Fibroblast of pulmonary artery (primary cell): Measurements from ENCODE around the gene KLHL3.

Experiments
- DNase-seq: peaks from one replicate; pipeline ENCODE4 v3.0.0-alpha.2; 2010; ENCODE audit warnings: low read depth
- H3K4me3 ChIP-seq: replicated peaks from 2 replicates; pipeline ENCODE4 v1.5.1; 2011; ENCODE audit warnings: low read depth, mild to moderate bottlenecking, control low read depth, low read length, moderate library complexity
- TF ChIP-seq, protein P1 (sequence below): IDR thresholded peaks from 2 replicates; pipeline ENCODE4 v1.5.1; 2011; ENCODE audit warnings: mild to moderate bottlenecking, control low read depth, low read length, inconsistent platforms; ENCODE audit errors: missing control alignments

KLHL3 gene

DNA sequence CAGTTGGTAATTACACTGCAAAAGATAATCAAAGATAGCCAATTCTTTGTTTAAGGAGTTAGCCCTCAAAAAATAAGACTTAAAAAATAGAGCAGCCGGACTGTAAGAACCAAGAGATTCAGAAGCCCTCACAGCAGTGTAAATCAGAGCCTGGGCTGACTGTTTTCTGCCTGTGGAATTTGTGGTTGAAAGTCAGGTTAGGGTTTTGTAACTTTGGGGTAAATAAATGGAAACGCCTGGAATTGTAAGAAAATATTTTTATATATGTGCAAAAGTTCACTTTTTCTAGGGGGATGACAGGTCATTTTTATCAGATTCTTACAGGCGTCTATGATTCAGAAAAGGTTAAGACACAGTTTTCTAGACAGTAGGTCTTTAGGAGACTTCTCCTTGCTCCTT is 35.6 kb downstream of the KLHL3 start:
- TF ChIP-seq, protein P1, sequence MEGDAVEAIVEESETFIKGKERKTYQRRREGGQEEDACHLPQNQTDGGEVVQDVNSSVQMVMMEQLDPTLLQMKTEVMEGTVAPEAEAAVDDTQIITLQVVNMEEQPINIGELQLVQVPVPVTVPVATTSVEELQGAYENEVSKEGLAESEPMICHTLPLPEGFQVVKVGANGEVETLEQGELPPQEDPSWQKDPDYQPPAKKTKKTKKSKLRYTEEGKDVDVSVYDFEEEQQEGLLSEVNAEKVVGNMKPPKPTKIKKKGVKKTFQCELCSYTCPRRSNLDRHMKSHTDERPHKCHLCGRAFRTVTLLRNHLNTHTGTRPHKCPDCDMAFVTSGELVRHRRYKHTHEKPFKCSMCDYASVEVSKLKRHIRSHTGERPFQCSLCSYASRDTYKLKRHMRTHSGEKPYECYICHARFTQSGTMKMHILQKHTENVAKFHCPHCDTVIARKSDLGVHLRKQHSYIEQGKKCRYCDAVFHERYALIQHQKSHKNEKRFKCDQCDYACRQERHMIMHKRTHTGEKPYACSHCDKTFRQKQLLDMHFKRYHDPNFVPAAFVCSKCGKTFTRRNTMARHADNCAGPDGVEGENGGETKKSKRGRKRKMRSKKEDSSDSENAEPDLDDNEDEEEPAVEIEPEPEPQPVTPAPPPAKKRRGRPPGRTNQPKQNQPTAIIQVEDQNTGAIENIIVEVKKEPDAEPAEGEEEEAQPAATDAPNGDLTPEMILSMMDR, result no peak
- DNase-seq, result no peak
- H3K4me3 ChIP-seq, result no peak overlapping the region

DNA sequence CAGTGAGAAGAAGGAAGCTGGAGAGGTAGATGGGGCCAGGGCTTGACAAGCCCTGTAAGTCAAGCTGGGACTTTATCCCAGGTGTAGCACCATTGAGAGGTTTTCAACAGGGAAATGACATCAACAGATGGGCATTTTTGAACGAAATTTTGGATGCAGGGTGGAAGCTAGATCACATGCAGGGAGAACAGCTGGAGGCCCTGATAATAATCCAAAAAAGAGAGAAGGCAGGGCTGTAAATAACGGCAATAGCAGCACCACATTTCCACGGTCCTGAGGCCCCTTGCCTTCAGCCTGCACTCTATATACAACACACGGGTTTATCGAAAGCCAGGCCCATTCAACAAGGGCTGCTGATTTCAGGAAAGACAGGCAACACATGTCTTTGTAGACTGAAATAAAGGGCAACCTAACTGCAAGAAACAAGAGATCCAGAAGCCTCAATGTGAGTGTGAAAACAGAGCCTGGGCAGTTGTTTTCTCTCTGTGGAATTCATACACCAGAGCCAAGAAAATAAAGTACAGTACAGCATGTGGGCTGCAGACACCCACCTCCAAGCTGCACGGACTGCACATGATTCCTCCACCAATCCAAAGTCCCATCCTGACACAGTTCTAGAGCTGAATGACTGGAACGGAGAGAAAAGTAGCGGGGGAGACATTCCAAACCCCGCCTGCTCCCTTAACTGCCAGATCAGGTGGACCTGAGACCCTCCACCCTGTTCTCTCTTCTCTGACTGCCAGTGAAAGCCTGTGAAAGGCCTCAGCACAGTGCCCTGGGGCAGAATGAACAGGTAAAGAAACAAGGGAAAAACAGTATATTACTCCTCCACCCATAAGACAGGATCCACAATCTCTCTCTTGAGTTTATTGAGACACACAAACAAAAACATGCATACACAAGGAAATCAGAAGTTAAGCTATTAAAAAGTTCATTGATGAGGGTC is 36.3 kb downstream of the KLHL3 start:
- DNase-seq, result no peak
- no peak overlapping the region for H3K4me3 ChIP-seq
- TF ChIP-seq, protein P1, result no peak

DNA sequence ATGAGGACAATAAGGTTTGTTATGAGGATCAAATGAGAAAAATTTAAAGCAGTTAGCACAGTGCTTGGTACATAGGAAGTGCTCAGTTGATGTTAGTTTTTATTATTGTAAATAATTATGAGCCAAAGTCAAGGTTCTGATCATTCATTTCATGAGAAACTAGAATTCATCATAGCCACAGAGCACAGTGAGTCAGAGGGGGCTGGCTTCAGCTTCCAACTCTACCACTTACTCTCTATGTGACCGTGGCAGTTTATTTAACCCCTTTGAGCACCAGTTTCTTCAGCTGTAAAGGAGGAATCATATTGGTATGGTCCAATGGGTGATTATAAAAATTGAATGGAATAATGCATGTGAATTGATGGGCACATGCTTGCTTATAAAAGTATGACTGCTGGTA is 39.4 kb downstream of the KLHL3 start:
- no peak for DNase-seq
- no peak overlapping the region for H3K4me3 ChIP-seq
- TF ChIP-seq, protein P1, result no peak

DNA sequence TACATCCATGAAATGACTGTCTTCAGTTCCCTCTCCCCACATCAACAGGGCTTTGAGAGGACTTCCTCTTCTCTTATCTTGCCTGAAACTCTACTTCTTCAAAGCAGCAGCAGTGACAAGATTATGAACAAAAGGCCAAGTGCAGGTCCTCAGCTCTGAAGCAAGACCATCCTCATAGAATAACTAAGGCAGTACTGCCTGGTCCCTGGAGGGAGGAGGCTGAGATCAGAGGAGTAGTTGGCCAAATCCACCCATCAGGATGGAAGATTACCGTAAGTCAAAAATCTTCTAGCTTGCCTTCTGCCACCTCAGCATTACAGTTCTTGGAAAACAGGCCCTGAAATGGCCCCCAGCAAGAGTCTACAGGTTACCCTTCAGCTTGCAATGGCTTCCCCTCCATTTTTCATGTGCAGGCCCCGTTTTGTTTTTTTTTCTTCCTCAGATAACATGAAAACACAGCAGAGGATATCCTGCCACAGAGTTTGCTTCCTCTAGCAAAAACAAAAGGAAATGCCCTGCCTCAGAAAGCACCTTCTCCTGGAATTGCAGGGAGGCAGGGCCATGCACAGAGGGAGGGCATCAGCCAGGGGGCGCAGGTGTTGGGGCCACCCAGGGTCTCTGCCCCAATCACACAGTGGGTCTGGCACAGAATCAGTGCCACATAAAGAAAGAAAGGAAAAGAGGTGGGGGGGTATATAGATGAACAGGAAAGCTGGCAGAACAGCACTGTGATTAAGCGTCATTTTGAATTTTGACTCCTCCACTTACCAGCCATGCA is 40.0 kb downstream of the KLHL3 start:
- no peak for DNase-seq
- TF ChIP-seq, protein P1, result peak; percentile 16
- no peak overlapping the region for H3K4me3 ChIP-seq

DNA sequence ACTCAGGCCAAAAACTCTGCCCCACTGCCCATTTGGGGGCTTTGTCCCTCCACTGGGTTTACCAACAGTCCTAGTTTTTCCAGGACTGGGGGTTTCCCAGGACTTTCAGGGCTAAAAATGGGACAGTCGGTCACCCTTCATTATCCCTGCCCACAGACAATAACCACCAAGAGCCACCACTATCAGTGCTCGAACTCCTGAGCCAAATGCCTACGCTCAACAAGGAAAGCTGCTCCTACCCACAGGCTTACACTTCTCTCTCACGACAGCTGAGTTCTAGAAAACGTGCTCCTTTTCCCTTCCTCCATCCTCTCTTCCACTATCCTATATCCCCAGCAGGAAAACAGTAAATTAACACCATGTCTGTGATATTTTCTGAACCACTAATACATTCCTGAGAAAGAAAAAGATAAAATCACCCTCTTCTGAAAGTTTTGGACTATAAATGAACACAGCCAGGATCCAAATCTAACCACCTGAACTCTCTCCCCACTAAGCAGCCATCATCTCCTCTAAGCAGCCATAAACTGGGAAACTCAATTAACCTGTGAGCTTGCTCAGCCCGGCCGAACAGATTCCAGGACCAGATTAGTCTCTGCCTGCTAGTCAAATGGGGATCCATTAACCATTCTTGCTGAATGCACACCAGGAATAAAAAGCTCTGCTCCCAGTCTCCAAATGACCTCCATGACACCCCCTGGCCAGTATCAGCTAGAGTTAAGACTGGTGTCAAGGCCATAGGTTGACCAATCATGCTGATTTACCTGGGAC is 41.8 kb downstream of the KLHL3 start:
- DNase-seq, result no peak
- no peak overlapping the region for H3K4me3 ChIP-seq
- TF ChIP-seq, protein P1, result no peak

DNA sequence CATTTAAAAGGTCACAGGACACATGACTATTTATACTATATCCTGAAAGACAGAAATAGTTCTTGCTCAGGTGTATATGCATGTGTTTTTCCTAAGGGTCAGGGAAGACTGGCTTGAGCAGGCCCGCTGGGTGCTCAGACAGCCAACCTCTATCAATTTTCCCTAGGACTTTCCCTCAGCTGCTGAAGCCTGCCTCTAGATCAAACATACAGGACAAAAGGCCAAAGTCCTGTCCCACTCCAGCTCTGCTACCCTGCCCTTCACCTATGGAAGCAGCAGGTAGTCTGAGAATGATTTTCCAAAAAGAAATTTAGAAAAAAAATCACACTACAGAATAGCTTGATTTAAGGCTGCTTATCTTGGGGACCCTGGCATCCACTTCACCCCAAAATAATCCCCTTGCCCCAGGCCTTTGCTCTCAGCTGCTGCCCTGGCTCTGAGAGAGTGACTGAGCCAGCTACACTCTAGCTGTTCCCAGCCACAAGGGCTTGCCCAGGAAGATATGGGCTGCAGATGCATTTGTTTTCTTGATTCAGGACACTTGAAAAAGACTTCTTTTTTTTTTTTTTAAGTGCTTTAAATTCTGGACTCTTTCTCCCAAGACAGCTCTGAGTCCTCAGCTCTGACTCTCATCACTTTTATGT is 42.5 kb downstream of the KLHL3 start:
- DNase-seq, result no peak
- no peak overlapping the region for H3K4me3 ChIP-seq
- TF ChIP-seq, protein P1, result no peak
